ENCODE data around the gene HECTD4.
"Not testable (repeated sequence)": the region's sequence is repeated elsewhere in the genome, so short reads cannot be mapped to it uniquely, and the experiment has no call there.

HECTD4 gene

DNA sequence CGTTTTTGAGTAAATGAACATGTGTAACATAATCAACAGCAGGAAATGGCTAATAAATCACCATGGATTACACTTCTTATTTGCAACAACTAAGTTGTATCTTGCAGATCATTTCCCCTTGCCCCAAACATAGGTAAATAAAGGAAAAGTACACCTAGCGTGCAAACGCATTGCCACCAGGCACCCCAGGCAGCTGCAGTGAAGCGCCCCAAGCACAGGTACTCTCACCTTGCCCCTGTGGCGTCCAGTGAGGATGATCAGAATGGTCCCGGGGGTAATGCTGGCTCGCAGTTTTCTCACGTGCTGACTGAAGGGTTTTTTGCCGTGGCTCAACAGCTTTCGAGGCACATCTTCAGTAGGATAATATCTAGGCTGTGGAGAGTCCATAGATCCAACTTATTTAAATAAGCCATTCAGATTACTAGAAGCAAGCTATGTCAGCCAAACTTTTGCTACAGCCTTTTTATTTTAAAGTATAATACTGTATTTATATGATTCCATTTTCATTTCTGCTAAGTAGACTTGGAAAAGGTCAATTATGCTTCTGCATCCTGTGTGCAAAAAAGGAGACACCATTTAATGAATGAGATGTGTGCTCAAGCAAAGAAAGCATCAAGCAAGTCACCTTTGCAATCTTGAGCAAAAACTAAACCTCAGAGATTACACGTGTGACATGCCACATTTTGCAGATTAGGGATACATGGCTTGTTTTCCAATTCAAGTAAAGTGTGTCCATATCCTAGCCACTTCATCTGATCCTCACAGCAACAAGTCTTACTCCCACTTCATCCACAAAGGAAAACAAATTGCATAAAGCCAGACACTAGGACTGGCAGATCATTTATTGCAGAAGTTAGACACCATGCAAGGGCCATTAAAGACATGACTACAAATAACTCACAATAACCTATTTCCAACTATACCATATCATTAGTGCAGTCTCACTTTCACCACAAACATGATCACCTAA is 24.6 kb upstream of the HECTD4 start:
- DNase-seq (ENCODE audit: low spot score): no peak

GRCh38 chr12:112401903-112402498 is 19.8 kb upstream of the HECTD4 start:
- no peak for DNase-seq (ENCODE audit: low spot score)

- no peak for DNase-seq (ENCODE audit: low spot score)
Observed at GRCh38 chr12:112401054-112401453, 18.8 kb upstream of the HECTD4 start.

GRCh38 chr12:112393328-112393727 is 11.1 kb upstream of the HECTD4 start:
- no peak for DNase-seq (ENCODE audit: low spot score)

GRCh38 chr12:112389922-112390654 is 7.9 kb upstream of the HECTD4 start:
- DNase-seq (ENCODE audit: low spot score): not testable (repeated sequence)

DNA sequence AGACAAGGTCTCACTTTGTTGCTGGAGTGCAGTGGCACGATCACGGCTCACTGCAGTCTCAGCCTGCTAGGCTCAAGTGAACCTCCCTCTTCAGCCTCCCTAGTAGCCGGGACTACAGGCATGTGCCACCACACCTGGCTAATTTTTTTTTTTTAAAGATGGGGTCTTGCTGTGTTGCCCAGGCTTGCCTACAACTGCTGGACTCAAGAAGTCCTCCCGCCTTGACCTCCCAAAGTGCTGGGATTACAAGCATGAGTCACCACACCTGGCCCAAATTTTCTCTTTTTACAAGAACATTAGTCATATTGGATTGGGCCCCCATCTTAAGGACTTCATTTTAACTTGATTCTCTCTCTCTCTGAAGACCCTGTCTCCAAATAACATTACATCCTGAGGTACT is 7.0 kb upstream of the HECTD4 start:
- no peak for DNase-seq (ENCODE audit: low spot score)

- DNase-seq (ENCODE audit: low spot score): peak; percentile 64
Observed at GRCh38 chr12:112386726-112387125, 4.5 kb upstream of the HECTD4 start.

DNA sequence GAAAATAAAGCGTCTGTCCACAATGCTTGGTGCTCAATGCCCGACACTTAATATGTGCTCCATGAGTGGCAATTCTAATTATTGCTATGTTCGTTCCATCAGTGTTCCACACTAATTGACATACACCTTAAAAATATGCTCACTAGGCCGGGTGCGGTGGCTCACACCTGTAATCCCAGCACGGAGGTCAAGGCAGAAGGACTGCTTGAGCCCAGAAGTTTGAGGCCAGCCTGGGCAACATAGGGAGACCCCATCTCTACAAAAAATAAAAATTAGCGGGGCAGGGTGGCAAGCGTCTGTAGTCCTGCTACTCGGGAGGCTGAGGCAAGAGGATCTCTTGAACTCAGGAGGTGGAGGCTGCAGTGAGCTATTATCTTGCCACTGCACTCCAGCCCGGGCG is 635 bp upstream of the HECTD4 start:
- no peak for DNase-seq (ENCODE audit: low spot score)

DNA sequence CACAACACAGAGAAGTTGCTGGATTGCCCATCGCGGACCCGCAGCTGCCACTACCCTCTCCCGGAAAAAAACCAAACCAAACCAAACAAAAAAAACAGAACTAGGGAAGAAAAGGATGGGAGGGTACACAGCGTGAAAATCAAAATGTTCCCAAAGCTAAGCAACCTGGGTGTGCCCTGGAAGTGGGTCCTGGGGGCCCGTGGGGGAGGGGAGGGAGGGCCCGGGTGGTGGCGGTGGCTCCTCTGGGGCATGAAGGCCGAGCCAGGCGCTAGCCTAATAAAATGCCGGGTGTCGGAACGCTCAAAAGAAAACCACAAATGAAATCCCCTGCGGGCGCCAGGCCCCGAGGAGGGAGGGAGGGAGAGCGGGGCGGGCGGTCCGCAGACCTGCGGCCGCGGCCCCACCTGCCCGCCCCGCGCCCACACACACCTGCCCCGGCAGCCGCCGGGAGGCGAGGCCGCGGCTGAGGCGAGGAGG is 787 bp downstream of the HECTD4 start:
- DNase-seq (ENCODE audit: low spot score): no peak

DNA sequence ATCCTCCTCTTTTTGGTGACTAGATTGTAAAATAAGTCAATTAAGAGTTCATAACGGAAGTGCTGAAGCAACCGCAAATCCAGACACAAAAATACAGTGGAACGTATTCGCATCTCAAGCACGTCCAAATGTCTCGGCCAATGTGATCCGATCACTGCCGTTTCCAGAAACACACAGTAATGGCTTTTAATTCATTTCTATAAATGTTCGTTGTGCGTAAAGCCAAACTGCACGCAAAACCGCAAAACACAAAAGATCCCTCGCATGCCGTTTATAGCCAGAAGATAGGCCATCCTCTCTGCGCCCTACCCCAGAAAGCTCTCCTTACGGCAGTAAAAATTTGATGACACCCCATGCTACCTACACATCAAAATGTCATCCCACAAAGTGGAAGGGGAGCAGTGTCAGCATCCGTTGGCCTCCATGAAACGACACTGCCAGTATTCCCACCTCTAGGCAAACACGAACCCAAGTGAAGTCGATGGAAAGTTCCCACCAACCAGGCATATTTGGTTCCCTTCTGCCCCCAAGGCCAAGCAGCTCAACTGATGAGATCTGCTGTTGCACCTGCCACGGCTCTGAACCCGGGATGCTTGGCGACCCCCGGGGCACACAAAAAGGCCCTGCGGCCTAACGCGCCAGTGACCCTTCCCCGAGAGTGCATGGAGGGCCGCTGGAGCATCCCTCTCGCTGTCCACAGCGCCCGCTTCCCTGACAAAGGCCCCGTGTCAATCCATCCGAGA is 1.4 kb downstream of the HECTD4 start:
- DNase-seq (ENCODE audit: low spot score): peak; percentile 52

DNA sequence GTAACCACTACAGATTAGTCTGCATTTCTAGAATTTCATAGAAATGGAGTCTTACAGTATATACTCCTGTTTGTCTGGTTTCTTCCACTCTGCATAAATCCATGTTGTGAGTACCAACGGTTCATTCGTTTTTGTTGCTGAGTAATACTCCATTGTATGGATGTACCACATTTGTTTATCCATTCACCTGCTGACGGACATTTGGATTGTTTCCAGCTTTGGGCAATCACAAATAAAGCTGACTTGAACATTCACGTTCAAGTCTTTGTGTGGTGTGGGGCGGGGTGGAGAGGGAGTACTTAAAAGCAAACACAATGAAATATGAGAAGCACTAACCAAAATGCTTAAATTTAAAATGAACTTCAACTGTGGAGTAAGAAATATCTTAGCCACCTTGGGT is 7.1 kb downstream of the HECTD4 start:
- no peak for DNase-seq (ENCODE audit: low spot score)

DNA sequence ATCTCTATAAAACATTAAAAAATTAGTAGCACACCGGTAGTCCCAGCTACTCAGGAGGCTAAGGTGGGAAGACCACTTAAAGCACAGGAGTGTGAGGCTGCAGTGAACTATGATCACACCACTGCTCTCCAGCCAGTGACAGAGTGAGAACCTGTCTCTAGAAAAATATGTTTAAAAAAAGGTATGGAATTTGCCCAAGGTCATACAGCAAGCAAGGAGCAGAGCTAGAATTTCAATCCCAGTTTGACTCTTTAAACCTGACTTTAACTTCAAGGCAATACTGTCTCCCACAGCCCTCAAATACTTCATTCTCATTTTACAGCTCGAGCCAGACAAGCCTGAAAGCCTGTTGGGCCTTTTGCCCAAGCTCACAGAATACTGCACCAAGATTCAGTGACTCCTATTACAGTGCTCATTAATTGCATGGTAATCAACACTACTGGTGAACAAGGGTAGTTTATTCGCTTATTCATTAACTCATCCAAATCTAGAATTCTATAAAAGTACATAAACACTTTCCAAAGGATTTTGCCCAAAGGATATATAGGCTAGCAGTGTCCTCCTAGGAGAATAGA is 8.0 kb downstream of the HECTD4 start:
- no peak for DNase-seq (ENCODE audit: low spot score)

DNA sequence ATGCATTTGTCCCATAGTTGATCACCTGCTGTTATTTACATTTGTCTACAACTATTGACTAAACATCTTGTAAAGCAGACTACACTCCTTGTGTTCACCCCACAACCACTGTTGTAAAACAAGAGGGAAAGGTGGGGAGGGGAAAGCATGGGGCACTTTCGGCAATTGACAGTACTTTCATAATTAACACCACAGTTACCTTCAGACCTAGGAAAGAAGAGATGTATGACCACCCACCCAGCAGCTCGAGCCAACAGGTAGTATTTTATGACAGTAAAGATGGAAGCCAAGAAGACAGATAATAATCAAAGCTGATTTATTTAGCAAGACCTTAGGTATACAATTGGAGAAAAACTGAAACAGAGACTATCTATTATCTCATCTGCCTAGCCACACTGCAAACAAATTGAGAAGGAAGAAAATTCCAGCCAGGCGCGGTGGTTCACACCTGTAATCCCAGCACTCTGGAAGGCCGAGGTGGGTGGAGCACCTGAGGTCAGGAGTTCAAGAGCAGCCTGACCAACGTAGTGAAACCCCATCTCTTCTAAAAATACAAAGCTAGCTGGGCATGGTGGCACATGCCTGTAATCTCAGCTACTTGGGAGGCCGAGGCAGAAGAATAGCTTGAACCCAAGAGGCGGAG is 11.2 kb downstream of the HECTD4 start:
- no peak for DNase-seq (ENCODE audit: low spot score)

GRCh38 chr12:112370199-112370598 is 12.0 kb downstream of the HECTD4 start:
- DNase-seq (ENCODE audit: low spot score): no peak

DNA sequence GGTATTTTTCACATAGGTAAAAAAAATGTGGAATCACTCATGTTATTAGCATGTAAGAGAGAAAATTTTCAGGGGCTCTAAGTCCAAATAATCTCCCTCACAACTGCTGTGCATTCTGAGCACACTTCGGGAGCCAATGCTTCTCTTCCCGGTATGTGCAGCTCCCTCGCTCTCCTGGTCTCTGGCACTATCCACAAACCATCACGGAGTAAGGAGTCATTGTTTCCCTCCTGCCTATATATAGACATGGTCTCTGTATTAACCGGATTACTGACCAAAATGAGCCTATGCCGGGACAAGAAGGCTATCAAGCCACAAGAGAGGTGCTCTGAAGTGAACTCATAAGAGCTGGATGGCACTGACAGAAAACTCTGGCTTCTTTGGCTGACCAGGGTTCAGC is 13.4 kb downstream of the HECTD4 start:
- DNase-seq (ENCODE audit: low spot score): no peak

DNA sequence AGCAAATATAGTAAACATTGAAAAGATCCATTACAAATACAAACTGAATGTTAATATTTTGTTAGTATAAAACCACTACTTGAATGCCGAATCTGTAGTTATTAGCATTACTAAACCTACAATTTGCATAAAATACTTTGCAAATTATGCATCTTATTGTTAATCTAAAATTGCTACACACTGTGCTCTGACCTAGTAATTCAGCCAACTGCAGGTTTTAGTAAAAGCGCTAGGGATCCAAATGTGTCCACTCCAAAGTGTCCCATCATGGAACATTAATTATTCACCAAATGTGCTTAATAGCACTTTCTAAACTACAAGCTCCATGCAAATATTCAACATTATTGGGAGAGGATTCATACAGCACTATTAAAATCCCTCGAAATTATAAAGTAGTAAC is 14.3 kb downstream of the HECTD4 start:
- DNase-seq (ENCODE audit: low spot score): no peak

DNA sequence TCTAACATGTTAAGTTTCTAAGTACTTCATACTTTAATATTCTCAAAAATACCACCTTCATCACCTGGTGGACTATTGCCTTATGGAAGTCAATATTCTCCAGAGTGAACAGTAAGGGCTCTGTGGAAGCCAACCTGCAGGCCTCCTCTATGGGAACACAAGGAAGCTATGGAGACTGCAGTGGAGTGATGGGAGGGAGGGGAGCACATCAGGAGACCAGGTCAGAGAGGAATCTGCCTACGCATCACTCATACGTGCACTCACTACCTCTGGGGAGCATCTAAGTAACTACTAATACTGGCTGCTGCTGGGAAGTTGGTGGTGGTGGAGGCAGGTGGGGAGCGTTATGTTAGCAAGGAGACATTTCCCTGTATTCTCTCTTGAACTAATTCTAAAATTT is 19.9 kb downstream of the HECTD4 start:
- DNase-seq (ENCODE audit: low spot score): no peak

- no peak for DNase-seq (ENCODE audit: low spot score)
Observed at GRCh38 chr12:112361271-112361670, 21.0 kb downstream of the HECTD4 start.

- no peak for DNase-seq (ENCODE audit: low spot score)
Observed at GRCh38 chr12:112359290-112359689, 22.9 kb downstream of the HECTD4 start.

DNA sequence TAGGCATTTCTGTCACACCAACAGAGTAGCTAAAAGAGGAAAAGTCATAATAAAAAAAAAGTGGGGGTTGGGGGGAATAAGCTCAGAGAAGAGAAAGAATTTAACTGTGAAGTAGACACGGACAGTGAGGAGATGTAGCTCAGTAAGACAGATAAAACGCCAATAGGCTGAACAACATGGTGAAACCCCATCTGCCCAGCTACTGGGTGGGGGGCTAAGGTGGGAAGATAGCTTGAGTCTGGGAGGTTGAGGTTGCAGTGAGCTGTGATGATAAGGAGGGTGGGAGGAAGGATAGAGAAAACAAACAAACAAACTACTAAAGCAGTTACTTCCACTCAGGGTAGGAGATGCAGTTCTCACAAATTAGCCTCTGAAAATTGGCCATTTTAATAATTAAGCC is 25.0 kb downstream of the HECTD4 start:
- no peak for DNase-seq (ENCODE audit: low spot score)

DNA sequence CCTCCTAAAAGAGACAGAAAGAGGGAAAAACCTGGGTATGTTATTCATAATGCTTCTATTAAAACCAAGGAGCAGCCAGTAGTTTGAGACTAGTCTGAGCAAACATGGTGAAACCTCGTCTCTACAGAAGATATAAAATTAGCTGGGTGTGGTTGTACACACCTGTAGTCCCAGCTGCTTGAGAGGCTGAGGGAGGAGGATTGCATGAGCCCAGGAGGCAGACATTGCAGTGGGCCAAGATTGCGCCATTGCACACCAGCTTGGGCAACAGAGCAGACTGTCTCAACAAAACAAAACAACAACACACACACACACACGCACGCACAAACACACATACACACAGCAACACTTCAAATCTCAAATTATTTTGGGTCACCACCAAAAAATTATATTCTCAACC is 27.8 kb downstream of the HECTD4 start:
- DNase-seq (ENCODE audit: low spot score): no peak

Data from D341Med (cell line).